Measurements from ENCODE around the gene EDA. TPM values are rescaled to one million over a fixed set of nuclear protein-coding genes. Genes with fewer than 3 reads are reported as not detected.

The EDA gene
- total and polyA plus RNA-seq, 2 donors (not counting 1 experiment from before 2014, with no cell fraction given) = 0.04 to 1.2 TPM

DNA sequence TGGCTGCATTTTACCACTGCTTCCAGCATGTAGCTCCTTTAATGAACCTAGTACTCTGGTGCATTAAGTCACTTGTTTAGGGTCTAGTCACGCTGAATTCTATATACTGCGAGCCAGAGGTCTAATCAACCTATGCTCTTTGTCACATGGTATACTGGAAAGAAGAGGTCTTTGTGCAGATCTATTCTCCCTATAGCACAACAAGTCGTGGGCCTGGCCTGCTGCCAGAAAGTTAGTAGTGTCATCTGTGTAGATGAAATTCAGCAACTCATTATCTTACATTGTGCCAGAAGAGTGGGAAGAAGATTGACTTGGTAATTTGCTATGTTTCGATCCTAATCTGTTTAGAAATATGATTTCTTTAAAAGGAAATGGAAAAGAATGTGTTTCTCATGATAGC, 353.0 kb downstream of the EDA start:
- ChIA-PET POLR2A (no interaction called here), CTCF (no interaction called here)
- no peak for TF ChIP-seq EZH2 (IDR thresholded peaks at IDR 0.05; ENCODE audit: borderline replicate concordance, insufficient read depth, low read depth, low read length, poor library complexity, severe bottlenecking)
- TF ChIP-seq, protein P1, sequence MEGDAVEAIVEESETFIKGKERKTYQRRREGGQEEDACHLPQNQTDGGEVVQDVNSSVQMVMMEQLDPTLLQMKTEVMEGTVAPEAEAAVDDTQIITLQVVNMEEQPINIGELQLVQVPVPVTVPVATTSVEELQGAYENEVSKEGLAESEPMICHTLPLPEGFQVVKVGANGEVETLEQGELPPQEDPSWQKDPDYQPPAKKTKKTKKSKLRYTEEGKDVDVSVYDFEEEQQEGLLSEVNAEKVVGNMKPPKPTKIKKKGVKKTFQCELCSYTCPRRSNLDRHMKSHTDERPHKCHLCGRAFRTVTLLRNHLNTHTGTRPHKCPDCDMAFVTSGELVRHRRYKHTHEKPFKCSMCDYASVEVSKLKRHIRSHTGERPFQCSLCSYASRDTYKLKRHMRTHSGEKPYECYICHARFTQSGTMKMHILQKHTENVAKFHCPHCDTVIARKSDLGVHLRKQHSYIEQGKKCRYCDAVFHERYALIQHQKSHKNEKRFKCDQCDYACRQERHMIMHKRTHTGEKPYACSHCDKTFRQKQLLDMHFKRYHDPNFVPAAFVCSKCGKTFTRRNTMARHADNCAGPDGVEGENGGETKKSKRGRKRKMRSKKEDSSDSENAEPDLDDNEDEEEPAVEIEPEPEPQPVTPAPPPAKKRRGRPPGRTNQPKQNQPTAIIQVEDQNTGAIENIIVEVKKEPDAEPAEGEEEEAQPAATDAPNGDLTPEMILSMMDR (IDR thresholded peaks at IDR 0.05) = no peak
- no peak overlapping the region for H3K27ac ChIP-seq (ENCODE audit: low read length in 2 of 2)
- Mint-ChIP-seq H3K4me3 (no peak overlapping the region), H3K27me3 (no peaks in the 10 kb centered on the region), H3K4me1 (no peaks in the 10 kb centered on the region), H3K27ac (no peak overlapping the region), H3K9me3 (ENCODE audit: insufficient read depth) (no peaks in the 10 kb centered on the region)
- no peak overlapping the region for H3K4me3 ChIP-seq (ENCODE audit: control extremely low read depth in 1 of 5, extremely low read depth in 1 of 5, insufficient read depth in 1 of 5, low read depth in 2 of 5, low read length in 4 of 5)
- intact Hi-C loops (cut with micrococcal nuclease) = no loop called here
- DNase-seq (no peak), ATAC-seq (ENCODE audit: low read depth) (no peak)
- no peaks in the 10 kb centered on the region for H4K20me1 ChIP-seq (ENCODE audit: control insufficient read depth, insufficient read depth, low read length, poor library complexity, severe bottlenecking)
- H3K36me3 ChIP-seq (replicated peaks in 1 of 2; ENCODE audit: control extremely low read depth in 1 of 2, control insufficient read depth in 1 of 2, extremely low read depth in 1 of 2, insufficient read depth in 2 of 2, low read length in 1 of 2) = no peaks in the 10 kb centered on the region
- no peaks in the 10 kb centered on the region for H3K27me3 ChIP-seq (replicated peaks in 1 of 4; ENCODE audit: control extremely low read depth in 1 of 4, control insufficient read depth in 3 of 4, insufficient read depth in 4 of 4, low read length in 3 of 4)
- H2AFZ ChIP-seq (ENCODE audit: insufficient read depth, low read depth, low read length, poor library complexity, severe bottlenecking) = no peak overlapping the region
- no peak overlapping the region for H3K4me2 ChIP-seq (replicated peaks; ENCODE audit: low read depth, low read length, poor library complexity, severe bottlenecking)
- no peaks in the 10 kb centered on the region for H3K79me2 ChIP-seq (ENCODE audit: control insufficient read depth, insufficient read depth, low read length)
- no peaks in the 10 kb centered on the region for H3K4me1 ChIP-seq (ENCODE audit: control insufficient read depth in 2 of 2, insufficient read depth in 2 of 2, low read length in 2 of 2)
- no CpG with 5 or more reads among the region's 4 CpGs for WGBS (ENCODE audit: insufficient coverage)
- no peaks in the 10 kb centered on the region for H3K9me3 ChIP-seq (ENCODE audit: control extremely low read depth in 1 of 3, control insufficient read depth in 2 of 3, insufficient read depth in 1 of 3, low read length in 2 of 3)
- H3K9ac ChIP-seq (ENCODE audit: low read length) = no peak overlapping the region

DNA sequence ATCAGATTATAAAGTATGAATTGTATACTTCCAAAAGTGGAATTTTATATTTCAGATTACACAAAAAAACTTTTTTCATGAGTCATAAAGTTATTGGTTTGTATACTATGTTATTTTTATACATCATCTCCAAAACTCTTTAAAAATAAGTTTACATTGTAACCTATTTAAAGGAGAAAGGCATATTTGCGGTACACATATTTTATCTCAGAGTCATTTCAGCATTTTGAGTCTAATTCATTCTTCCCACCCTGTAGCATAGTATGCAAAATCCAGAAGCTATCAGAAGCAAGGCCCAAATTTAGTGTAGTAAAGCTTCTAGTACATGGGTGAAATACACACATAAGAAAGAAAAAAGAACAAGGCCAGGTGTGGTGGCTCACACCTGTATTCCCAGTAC, 353.5 kb downstream of the EDA start:
- ATAC-seq (ENCODE audit: low read depth) = no peak
- no peak for DNase-seq
- Mint-ChIP-seq H3K27ac (no peak overlapping the region), H3K9me3 (ENCODE audit: insufficient read depth) (no peaks in the 10 kb centered on the region), H3K4me1 (no peaks in the 10 kb centered on the region), H3K4me3 (no peak overlapping the region), H3K27me3 (no peaks in the 10 kb centered on the region)
- CTCF ChIA-PET = no interaction called here
- H2AFZ ChIP-seq (ENCODE audit: insufficient read depth, low read depth, low read length, poor library complexity, severe bottlenecking) = no peak overlapping the region
- H4K20me1 ChIP-seq (ENCODE audit: control insufficient read depth, insufficient read depth, low read length, poor library complexity, severe bottlenecking) = no peaks in the 10 kb centered on the region
- WGBS (ENCODE audit: insufficient coverage) = no CpG with 5 or more reads among the region's 1 CpG
- no peak overlapping the region for H3K4me2 ChIP-seq (replicated peaks; ENCODE audit: low read depth, low read length, poor library complexity, severe bottlenecking)
- H3K27me3 ChIP-seq (replicated peaks in 1 of 4; ENCODE audit: control extremely low read depth in 1 of 4, control insufficient read depth in 3 of 4, insufficient read depth in 4 of 4, low read length in 3 of 4) = no peaks in the 10 kb centered on the region
- POLR2A ChIA-PET = no interaction called here
- no peak overlapping the region for H3K27ac ChIP-seq (ENCODE audit: low read length in 2 of 2)
- no peak overlapping the region for H3K4me3 ChIP-seq (ENCODE audit: control extremely low read depth in 1 of 5, extremely low read depth in 1 of 5, insufficient read depth in 1 of 5, low read depth in 2 of 5, low read length in 4 of 5)
- H3K9me3 ChIP-seq (ENCODE audit: control extremely low read depth in 1 of 3, control insufficient read depth in 2 of 3, insufficient read depth in 1 of 3, low read length in 2 of 3) = no peaks in the 10 kb centered on the region
- H3K79me2 ChIP-seq (ENCODE audit: control insufficient read depth, insufficient read depth, low read length) = no peaks in the 10 kb centered on the region
- intact Hi-C loops (cut with micrococcal nuclease) = no loop called here
- TF ChIP-seq, protein P1 (IDR thresholded peaks at IDR 0.05) = no peak
- no peak for TF ChIP-seq EZH2 (IDR thresholded peaks at IDR 0.05; ENCODE audit: borderline replicate concordance, insufficient read depth, low read depth, low read length, poor library complexity, severe bottlenecking)
- H3K9ac ChIP-seq (ENCODE audit: low read length) = no peak overlapping the region
- no peaks in the 10 kb centered on the region for H3K4me1 ChIP-seq (ENCODE audit: control insufficient read depth in 2 of 2, insufficient read depth in 2 of 2, low read length in 2 of 2)
- no peaks in the 10 kb centered on the region for H3K36me3 ChIP-seq (replicated peaks in 1 of 2; ENCODE audit: control extremely low read depth in 1 of 2, control insufficient read depth in 1 of 2, extremely low read depth in 1 of 2, insufficient read depth in 2 of 2, low read length in 1 of 2)
